GM18951 (cell line): Measurements from ENCODE around the gene ABI1.

Experiments used
- POLR2A ChIP-seq: IDR thresholded peaks from 4 replicates; pipeline ENCODE4 v1.6.1; 2011; ENCODE audit warnings: mild to moderate bottlenecking; ENCODE audit not compliant: insufficient read length, insufficient read depth; ENCODE audit errors: extremely low read depth
- in situ Hi-C: fragments of 300-500 bp; cut with MboI; formaldehyde crosslinking; loops from one replicate; pipeline ENCODE4 v1.12.0; 2022; ENCODE audit warnings: low sequenced_read_pairs, mixed read lengths, inconsistent platforms; ENCODE audit not compliant: unreplicated experiment

ABI1 gene

GRCh38 chr10:26839966-26840627, 20.7 kb downstream of the ABI1 start:
- in situ Hi-C loops, result no loop called here
- no peak for TF ChIP-seq POLR2A

DNA sequence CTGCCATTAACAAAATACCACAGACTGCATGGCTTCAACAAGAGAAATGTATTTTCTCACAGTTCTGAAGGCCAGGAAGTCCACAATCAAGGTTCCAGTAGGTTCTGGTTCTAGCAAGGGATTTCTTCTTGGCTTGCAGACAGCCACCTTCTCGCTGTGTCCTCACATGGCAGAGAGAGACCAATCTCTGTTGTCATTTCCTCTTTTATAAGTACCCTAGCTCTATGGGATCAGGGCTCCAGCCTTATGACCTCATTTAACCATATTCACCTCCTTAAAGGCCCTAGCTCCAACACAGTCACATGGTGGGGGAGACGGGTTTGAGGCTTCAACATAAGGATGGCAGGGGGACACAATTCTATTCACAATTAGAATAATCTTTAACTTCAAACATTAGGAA, 23.6 kb downstream of the ABI1 start:
- in situ Hi-C loops, result no loop called here

DNA sequence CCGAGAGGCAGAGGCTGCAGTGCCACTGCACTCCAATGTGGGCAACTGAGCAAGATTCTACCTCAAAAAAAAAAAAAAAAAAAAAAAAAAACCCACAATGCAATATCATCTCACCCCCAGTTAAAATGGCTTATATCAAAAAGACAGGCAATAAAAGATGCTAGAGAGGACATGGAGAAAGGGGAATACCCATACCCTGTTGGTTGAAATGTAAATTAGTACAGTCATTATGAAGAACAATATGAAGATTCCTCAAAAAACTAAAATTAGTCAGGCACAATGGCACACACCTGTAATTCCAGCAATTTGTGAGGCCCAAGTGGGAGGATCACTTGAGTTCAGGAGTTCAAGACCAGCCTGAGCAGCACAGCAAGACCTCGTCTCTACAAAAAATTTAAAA, 25.7 kb downstream of the ABI1 start:
- no peak for TF ChIP-seq POLR2A
- in situ Hi-C loops, result no loop called here

More for the DNA sequence above, 23.6 kb downstream of the ABI1 start:
- no peak for TF ChIP-seq POLR2A

DNA sequence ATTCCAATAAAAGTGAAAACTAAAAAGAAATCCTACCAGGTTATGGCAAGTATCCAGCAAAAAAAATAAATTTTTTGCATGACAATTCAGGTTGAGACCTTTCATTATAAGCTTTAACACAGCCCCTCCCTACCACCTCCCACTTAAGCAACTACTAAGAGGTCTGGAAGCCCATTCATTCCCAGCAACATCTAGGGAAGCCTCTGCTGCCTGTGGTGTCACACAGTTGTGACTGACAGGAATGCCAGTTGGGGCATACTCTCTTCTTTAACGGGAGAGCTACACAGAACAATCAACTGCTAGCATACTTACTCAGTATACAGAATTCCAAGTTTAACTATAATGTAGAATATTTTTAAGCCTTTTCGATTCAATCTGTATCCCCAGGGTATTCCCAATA, 27.8 kb downstream of the ABI1 start:
- no peak for TF ChIP-seq POLR2A
- in situ Hi-C loops, result no loop called here

DNA sequence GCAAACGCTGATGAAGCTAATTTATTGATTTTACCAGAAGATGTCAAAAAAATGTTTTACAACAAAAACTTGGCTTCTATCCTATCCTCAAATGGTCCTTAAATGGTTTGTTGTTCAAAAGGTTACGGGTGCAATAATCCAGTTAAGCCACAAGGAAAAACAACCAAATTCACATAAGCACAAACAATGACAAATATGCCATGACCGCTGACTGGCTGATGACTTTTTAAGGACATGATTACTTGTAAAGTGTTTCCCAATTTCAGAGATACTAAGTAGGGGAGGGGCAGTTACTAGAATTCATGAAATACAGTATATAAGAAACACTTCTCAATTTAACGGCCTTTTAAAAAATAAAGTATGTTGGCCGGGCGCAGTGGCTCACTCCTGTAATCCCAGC, 28.8 kb downstream of the ABI1 start:
- in situ Hi-C loops, result no loop called here

DNA sequence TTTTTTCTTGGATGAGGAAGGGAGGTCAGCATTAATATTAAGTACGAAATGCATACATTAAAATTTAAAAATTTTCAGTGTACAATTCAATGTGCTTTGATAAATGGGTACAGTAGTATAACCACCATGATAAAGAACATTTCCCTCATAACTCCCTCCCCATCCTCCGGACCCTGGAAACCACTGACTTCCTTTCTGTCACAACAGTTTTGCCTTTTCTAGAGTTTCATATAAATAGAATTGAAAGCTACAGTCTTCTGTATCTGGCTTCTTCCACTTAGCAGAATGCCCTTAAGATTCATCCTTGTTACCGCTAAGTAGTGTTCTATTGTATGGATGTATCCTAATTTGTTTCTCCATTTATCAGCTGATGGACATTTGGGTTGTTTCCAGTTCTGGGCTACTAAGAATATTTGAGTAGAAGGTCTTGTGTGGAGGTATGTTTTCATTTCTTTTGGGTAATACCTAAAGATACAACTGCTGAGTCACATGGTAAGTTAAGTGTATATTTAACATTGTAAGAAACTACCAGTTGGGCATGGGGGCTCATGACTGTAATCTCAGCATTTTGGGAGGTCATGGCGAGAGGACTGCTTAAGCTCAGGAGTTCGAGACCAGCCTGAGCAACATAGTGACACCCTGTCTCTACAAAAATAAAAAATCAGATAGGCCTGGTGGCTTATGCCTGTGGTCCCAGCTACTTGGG, 30.8 kb downstream of the ABI1 start:
- in situ Hi-C loops, result no loop called here
- no peak for TF ChIP-seq POLR2A

More for the DNA sequence above, 28.8 kb downstream of the ABI1 start:
- TF ChIP-seq POLR2A, result no peak

GRCh38 chr10:26824015-26824690, 36.6 kb downstream of the ABI1 start:
- in situ Hi-C loops, result no loop called here

GRCh38 chr10:26821699-26822570, 38.8 kb downstream of the ABI1 start:
- TF ChIP-seq POLR2A, result no peak

More at GRCh38 chr10:26824015-26824690, 36.6 kb downstream of the ABI1 start:
- no peak for TF ChIP-seq POLR2A

DNA sequence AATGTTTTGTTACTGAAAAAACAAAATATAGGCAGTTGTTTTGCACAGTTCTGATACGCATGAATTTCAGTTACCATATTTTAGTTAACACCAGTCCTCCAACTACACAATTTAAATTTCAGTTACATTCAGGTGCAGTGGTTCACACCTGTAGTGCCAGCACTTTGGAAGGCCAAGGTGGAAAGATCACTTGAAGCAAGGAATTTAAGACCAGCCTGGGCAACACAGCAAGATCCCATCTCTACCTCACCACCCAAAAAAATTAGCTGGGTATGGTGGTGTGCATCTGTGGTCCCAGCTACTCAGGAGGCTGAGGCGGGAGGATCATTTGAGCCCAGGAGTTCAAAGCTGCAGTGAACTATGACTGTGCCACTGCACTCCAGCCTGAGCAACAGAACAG, 45.3 kb downstream of the ABI1 start:
- in situ Hi-C loops, result no loop called here
- TF ChIP-seq POLR2A, result no peak

More at GRCh38 chr10:26821699-26822570, 38.8 kb downstream of the ABI1 start:
- in situ Hi-C loops, result no loop called here

DNA sequence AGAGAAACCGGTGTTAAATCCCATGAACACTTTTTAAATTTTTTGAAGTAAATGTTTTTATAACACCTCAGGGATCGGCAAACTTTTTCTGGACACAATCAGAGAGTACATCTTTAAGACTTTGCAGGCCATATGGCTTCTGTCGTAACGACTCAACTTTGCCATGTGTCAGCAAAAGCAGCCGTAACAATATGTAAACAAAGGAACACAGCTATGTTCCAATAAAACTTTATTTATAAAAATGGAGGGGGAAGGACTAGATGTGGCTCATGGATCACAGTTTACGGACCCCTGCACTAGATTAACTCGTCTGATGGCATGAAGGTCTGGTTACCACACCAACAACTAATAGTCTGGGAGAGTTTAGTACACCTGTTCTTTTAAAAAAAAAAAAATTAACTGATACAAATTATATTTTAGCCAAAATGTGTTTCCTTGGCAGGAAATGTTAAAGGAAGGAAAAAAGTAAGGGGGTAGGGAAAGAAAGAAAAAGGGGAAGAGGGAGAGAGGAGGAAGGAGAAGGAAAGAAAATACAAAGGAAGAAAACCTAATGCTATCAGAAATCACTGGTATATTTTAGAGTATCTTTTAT, 50.2 kb downstream of the ABI1 start:
- in situ Hi-C loops, result no loop called here
- TF ChIP-seq POLR2A, result no peak

- in situ Hi-C loops, result no loop called here
- TF ChIP-seq POLR2A, result no peak
Measured at GRCh38 chr10:26809973-26810372, 50.8 kb downstream of the ABI1 start.

- TF ChIP-seq POLR2A, result no peak
- in situ Hi-C loops, result no loop called here
Measured at GRCh38 chr10:26807532-26807931, 53.2 kb downstream of the ABI1 start.
